Measurements from ENCODE around the gene C1orf159. TPM values are rescaled to one million over a fixed set of nuclear protein-coding genes. Genes with fewer than 3 reads are reported as not detected.

The C1orf159 gene
- total and polyA plus RNA-seq, 7 donors = 1.5 to 6.7 (median 3.5) TPM

DNA sequence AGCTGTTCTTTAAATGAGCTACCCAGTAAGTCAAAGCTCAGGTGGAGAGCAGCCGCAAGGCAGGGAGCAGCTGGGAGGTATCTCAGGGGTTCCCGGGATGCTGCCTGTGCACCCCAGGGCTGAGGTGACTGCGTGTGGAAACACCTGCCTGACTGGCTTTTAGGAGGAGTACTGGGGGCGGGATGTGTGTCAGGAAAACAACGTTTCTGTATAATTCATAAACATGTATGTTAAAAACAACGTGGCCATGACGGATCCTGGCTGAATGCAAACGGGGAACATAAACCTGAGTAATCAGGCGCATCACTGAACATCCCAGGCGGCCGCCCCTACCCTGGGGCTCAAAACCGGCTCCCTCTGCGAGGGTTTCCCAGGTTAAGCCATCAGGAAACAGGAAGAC lies 1.5 kb downstream of the C1orf159 start:
- TF ChIP-seq, protein P1, sequence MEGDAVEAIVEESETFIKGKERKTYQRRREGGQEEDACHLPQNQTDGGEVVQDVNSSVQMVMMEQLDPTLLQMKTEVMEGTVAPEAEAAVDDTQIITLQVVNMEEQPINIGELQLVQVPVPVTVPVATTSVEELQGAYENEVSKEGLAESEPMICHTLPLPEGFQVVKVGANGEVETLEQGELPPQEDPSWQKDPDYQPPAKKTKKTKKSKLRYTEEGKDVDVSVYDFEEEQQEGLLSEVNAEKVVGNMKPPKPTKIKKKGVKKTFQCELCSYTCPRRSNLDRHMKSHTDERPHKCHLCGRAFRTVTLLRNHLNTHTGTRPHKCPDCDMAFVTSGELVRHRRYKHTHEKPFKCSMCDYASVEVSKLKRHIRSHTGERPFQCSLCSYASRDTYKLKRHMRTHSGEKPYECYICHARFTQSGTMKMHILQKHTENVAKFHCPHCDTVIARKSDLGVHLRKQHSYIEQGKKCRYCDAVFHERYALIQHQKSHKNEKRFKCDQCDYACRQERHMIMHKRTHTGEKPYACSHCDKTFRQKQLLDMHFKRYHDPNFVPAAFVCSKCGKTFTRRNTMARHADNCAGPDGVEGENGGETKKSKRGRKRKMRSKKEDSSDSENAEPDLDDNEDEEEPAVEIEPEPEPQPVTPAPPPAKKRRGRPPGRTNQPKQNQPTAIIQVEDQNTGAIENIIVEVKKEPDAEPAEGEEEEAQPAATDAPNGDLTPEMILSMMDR (IDR thresholded peaks at IDR 0.05) = no peak
- intact Hi-C loops (cut with DNase I) = no loop called here
- peaks cover 9% of the 10 kb centered on the region for H3K9me3 ChIP-seq
- H3K36me3 ChIP-seq (ENCODE audit: insufficient read depth in 1 of 2, low read depth in 1 of 2) = no peaks in the 10 kb centered on the region
- peaks cover 4% of the 10 kb centered on the region for H3K4me1 ChIP-seq
- H3K27ac ChIP-seq = no peak overlapping the region
- H3K27me3 ChIP-seq (ENCODE audit: insufficient read depth in 3 of 3, low read length in 2 of 3) = peaks cover 0 to 5% (median 2%) of the 10 kb centered on the region in 3 donors
- no peak overlapping the region for H3K4me3 ChIP-seq
- DNase-seq = no peak
- no peak for ATAC-seq
- 88 to 91% (median 88%) methylated on average over 13 of the region's 13 CpGs for WGBS, 3 donors

- Histone ChIP-seq H3K36me3 (ENCODE audit: insufficient read depth in 1 of 2, low read depth in 1 of 2) (no peaks in the 10 kb centered on the region), H3K9me3 (peaks cover 9% of the 10 kb centered on the region), H3K4me3 (no peak overlapping the region), H3K27ac (no peak overlapping the region), H3K27me3 (ENCODE audit: insufficient read depth in 3 of 3, low read length in 2 of 3) (no peaks in the 10 kb centered on the region), H3K4me1 (peaks cover 4% of the 10 kb centered on the region)
- WGBS, 3 donors = 95 to 96% (median 96%) methylated on average over 30 of the region's 30 CpGs
- TF ChIP-seq, protein P1 (IDR thresholded peaks at IDR 0.05) = no peak
- ATAC-seq (no peak), DNase-seq (no peak)
- intact Hi-C loops (cut with DNase I) = no loop called here
Observed at GRCh38 chr1:1112237-1112985, 3.5 kb downstream of the C1orf159 start.

DNA sequence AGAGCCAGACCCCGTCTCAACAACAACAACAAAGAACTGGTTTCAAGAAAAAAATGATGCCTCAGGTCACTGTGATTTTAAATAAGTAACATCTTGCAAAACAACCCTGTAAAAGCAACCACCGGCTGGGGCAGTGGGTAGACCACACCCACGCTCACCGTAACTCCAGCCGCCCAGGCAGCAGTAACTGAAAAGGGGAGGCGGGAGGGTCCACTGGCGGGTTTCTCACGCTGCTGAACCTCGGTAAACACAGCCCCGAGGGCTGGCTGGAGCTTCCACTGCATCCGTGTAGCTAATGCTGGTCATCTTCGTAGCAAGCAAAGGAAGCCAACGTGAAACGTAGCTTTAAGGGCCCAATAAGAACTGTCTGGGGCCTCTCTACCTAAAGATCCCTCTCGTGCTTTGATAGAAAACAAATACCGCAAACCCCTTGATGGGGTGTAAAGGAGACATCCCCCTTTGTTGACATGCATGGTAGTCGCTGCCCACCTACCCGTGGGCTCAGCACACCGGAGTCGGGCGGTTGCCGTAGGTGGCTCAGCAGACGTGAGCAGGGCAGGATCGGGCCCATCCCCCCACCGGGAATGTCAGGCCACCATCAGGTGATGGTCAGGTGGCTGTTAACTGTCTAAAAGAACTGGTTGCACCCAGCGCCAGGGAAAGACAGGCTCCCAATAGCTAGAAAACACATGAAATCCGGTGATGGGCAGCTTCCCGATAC lies 4.2 kb downstream of the C1orf159 start:
- 94 to 95% (median 94%) methylated on average over 26 to 28 of the region's 28 CpGs for WGBS, 3 donors
- Histone ChIP-seq H3K27ac (no peak overlapping the region), H3K36me3 (ENCODE audit: insufficient read depth in 1 of 2, low read depth in 1 of 2) (no peaks in the 10 kb centered on the region), H3K4me1 (peaks cover 4% of the 10 kb centered on the region), H3K9me3 (peaks cover 9% of the 10 kb centered on the region), H3K4me3 (no peak overlapping the region), H3K27me3 (ENCODE audit: insufficient read depth in 3 of 3, low read length in 2 of 3) (no peaks in the 10 kb centered on the region)
- DNase-seq (no peak), ATAC-seq (no peak)
- intact Hi-C loops (cut with DNase I) = no loop called here
- TF ChIP-seq, protein P1 (IDR thresholded peaks at IDR 0.05) = no peak

DNA sequence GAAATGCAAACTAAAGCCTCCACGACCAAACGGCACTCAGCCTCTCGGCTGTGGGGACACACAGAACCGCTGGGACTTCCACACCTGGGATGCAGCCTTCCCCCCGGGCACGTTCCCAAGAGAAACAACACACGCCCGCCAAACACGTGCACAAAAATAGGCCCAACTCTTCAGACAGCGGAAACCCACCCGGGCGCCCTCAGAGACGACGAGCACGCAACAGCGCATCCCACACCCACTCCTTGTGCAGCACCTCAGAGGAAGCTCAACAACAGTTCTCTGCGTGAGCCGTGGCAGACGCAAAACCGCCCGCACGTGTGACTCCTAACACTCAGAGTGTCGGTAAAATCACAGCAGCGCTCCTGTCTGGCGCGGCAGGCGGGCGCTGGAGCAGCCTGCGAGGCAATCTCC lies 5.3 kb downstream of the C1orf159 start:
- H3K4me3 ChIP-seq = no peak overlapping the region
- TF ChIP-seq, protein P1 (IDR thresholded peaks at IDR 0.05) = no peak
- no peak for DNase-seq

More for the DNA sequence above, 5.3 kb downstream of the C1orf159 start:
- 86 to 92% (median 89%) methylated on average over 29 of the region's 29 CpGs for WGBS, 3 donors
- intact Hi-C loops (cut with DNase I) = no loop called here
- ATAC-seq = no peak
- H3K27me3 ChIP-seq (ENCODE audit: insufficient read depth in 3 of 3, low read length in 2 of 3) = no peaks in the 10 kb centered on the region
- no peak overlapping the region for H3K27ac ChIP-seq
- H3K36me3 ChIP-seq (ENCODE audit: insufficient read depth in 1 of 2, low read depth in 1 of 2) = no peaks in the 10 kb centered on the region
- H3K9me3 ChIP-seq = peaks cover 9% of the 10 kb centered on the region
- H3K4me1 ChIP-seq = peaks cover 4% of the 10 kb centered on the region
